ENCODE measurements around the gene MSH2. TPM values are rescaled to one million over a fixed set of nuclear protein-coding genes. Genes with fewer than 3 reads are reported as not detected.

MSH2 gene
- total RNA-seq, 1 experiment from 2014 or later, result 139 TPM

DNA sequence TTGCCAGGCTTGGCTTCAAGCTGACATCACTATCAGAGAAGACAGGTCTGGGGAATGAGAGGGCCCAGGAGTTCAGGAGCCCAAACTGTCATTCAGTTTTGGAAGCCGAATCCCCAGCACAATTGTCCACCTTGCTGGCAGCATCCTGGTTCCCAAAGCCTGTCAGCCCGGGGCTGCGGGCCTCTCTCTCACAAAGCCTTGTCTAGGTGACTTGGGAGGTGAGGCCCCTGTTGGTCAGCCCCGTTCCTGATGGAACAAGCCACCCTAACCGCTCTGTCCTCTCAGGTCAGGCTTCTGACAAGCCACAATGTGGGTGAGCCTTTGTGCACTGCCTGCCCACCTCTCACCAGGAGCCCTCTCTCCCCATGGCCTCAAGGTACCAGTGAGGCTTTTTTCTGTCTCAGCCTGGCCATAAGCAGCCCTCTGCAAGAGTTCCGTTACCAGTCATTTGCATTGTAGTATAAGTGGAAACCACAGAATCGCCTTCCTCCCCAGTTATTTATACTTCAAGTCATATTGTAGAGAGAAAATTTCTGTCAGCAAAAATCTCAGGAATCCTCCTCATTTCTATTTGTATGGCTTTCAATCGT is 100.6 kb downstream of the MSH2 start:
- no peak overlapping the region; a peak in 1 of 7 replicates for H3K27ac Mint-ChIP-seq

More for the DNA sequence above, 100.6 kb downstream of the MSH2 start:
- Mint-ChIP-seq H3K4me3 (no peak overlapping the region), H3K4me1 (peaks cover 3 to 7% of the 10 kb centered on the region in 2 experiments), H3K36me3 (ENCODE audit: insufficient read depth in 1 of 3, low read depth in 3 of 3) (peaks cover 27 to 43% (median 36%) of the 10 kb centered on the region in 3 experiments), H3K9me3 (peaks cover 39 to 52% of the 10 kb centered on the region in 2 experiments), H3K27me3 (ENCODE audit: low read depth) (peaks cover 7% of the 10 kb centered on the region)
- no peak for DNase-seq
- H4K91ac ChIP-seq (ENCODE audit: insufficient read length, low read depth, low read length), result no peak overlapping the region
- H3K23ac ChIP-seq (ENCODE audit: insufficient read length, low read depth, low read length), result no peak overlapping the region
- H3K4ac ChIP-seq (ENCODE audit: low read depth, low read length), result no peak overlapping the region
- peaks cover 41% of the 10 kb centered on the region for H3K9me3 ChIP-seq (ENCODE audit: control insufficient read depth, low read depth, low read length)
- no peak overlapping the region for H3K9ac ChIP-seq (ENCODE audit: extremely low read depth, insufficient read length, low read length)
- WGBS (ENCODE audit: extremely low coverage, insufficient read length, low lambda C conversion rate), result no CpG with 5 or more reads among the region's 8 CpGs
- H2BK20ac ChIP-seq (ENCODE audit: low read depth, low read length, poor library complexity, severe bottlenecking), result no peak overlapping the region
- no peak overlapping the region for H2BK5ac ChIP-seq (ENCODE audit: insufficient read length, low read length)
- H2BK12ac ChIP-seq (ENCODE audit: insufficient read length, low read depth, low read length), result no peak overlapping the region
- TF ChIP-seq CTCF (conservative IDR thresholded peaks at IDR 0.05), result no peak
- H3K4me2 ChIP-seq (ENCODE audit: insufficient read depth, insufficient read length, low read length), result no peak overlapping the region
- no peak overlapping the region for H3K18ac ChIP-seq (ENCODE audit: insufficient read length, low read depth, low read length)
- no peaks in the 10 kb centered on the region for H3K23me2 ChIP-seq (ENCODE audit: insufficient read length, low read depth, low read length, poor library complexity, severe bottlenecking)
- H2BK120ac ChIP-seq (ENCODE audit: low read depth, low read length, poor library complexity, severe bottlenecking), result no peak overlapping the region
- H3K79me1 ChIP-seq (ENCODE audit: insufficient read depth, low read depth, low read length, poor library complexity, severe bottlenecking), result no peaks in the 10 kb centered on the region
- no peak overlapping the region for H3T11ph ChIP-seq (ENCODE audit: low read length)
- no peak overlapping the region for H2BK15ac ChIP-seq (ENCODE audit: low read depth, low read length)
- no peaks in the 10 kb centered on the region for H4K20me1 ChIP-seq (ENCODE audit: control insufficient read depth, insufficient read depth, insufficient read length)
- H3K14ac ChIP-seq (ENCODE audit: insufficient read depth, low read length), result no peak overlapping the region
- no peak overlapping the region for H3K56ac ChIP-seq (ENCODE audit: insufficient read length, low read depth, low read length)
- H3K4me1 ChIP-seq (ENCODE audit: insufficient read depth, low read length), result no peaks in the 10 kb centered on the region
- no peak overlapping the region for H2AK5ac ChIP-seq (ENCODE audit: insufficient read length, low read length)
- H4K8ac ChIP-seq (replicated peaks; ENCODE audit: insufficient read length, low read depth, low read length), result no peak overlapping the region
- H3K79me2 ChIP-seq (ENCODE audit: insufficient read depth, low read length), result no peaks in the 10 kb centered on the region
- H3K27me3 ChIP-seq (ENCODE audit: insufficient read depth, low read length), result no peaks in the 10 kb centered on the region; the same call in 1 of the 2 replicates
- H3K27ac ChIP-seq (ENCODE audit: insufficient read length, low read depth, low read length), result no peak overlapping the region
- no peak overlapping the region for H2AFZ ChIP-seq (ENCODE audit: low read length)
- no peak overlapping the region for H4K5ac ChIP-seq (ENCODE audit: insufficient read length, low read depth, low read length)
